Measurements from ENCODE around the gene ARHGEF7. TPM values are rescaled to one million over a fixed set of nuclear protein-coding genes. Genes with fewer than 3 reads are reported as not detected.
"Not testable (repeated sequence)": the region's sequence is repeated elsewhere in the genome, so short reads cannot be mapped to it uniquely, and the experiment has no call there.

The ARHGEF7 gene
- total RNA-seq, 4 donors from 2014 or later = 64.2 to 127 (median 88.2) TPM

GRCh38 chr13:111252446-111253364 lies 137.6 kb downstream of the ARHGEF7 start:
- H3K4me1 ChIP-seq = peaks cover 0 to 9% of the 10 kb centered on the region in 2 donors
- DNase-seq = no peak
- H3K9me3 ChIP-seq = no peaks in the 10 kb centered on the region
- no peak for TF ChIP-seq POLR2A (IDR thresholded peaks at IDR 0.05)
- H3K4me3 ChIP-seq (replicated peaks in 1 of 3) = no peak overlapping the region
- intact Hi-C loops (cut with DNase I) = no loop called here
- H3K36me3 ChIP-seq = peaks cover 2 to 3% of the 10 kb centered on the region in 2 donors
- no peak overlapping the region for H3K27ac ChIP-seq
- WGBS, 2 donors = 74 to 83% methylated on average over 4 to 6 of the region's 6 CpGs
- H3K27me3 ChIP-seq = no peaks in the 10 kb centered on the region

- no peak overlapping the region for H3K27ac ChIP-seq
- peaks cover 8% of the 10 kb centered on the region in 2 donors for H3K36me3 ChIP-seq
- H3K4me1 ChIP-seq = peaks cover 0 to 9% of the 10 kb centered on the region in 2 donors
- 97 to 98% methylated on average over 9 of the region's 9 CpGs for WGBS, 2 donors
- H3K27me3 ChIP-seq = no peaks in the 10 kb centered on the region
- H3K4me3 ChIP-seq (replicated peaks in 1 of 3) = no peak overlapping the region
- H3K9me3 ChIP-seq = no peaks in the 10 kb centered on the region
- intact Hi-C loops (cut with DNase I) = no loop called here
- TF ChIP-seq CTCF (IDR thresholded peaks at IDR 0.05) (no peak), POLR2A (IDR thresholded peaks at IDR 0.05) (no peak)
- no peak for DNase-seq
Observed at GRCh38 chr13:111253365-111253872, 138.3 kb downstream of the ARHGEF7 start.

- Histone ChIP-seq H3K4me1 (peaks cover 0 to 9% of the 10 kb centered on the region in 2 donors), H3K27me3 (no peaks in the 10 kb centered on the region), H3K27ac (no peak overlapping the region), H3K9me3 (no peaks in the 10 kb centered on the region), H3K36me3 (peaks cover 14 to 16% of the 10 kb centered on the region in 2 donors), H3K4me3 (replicated peaks in 1 of 3) (no peak overlapping the region)
- TF ChIP-seq CTCF (IDR thresholded peaks at IDR 0.05) (no peak), POLR2A (IDR thresholded peaks at IDR 0.05) (no peak)
- no peak for DNase-seq
- intact Hi-C loops (cut with DNase I) = no loop called here
- 94 to 95% methylated on average over 8 to 10 of the region's 10 CpGs for WGBS, 2 donors
Observed at GRCh38 chr13:111255228-111255790, 140.2 kb downstream of the ARHGEF7 start.

GRCh38 chr13:111256458-111256857 lies 141.3 kb downstream of the ARHGEF7 start:
- TF ChIP-seq CTCF (IDR thresholded peaks at IDR 0.05) (no peak), POLR2A (IDR thresholded peaks at IDR 0.05) (no peak)
- intact Hi-C loops (cut with DNase I) = no loop called here
- H3K9me3 ChIP-seq = no peaks in the 10 kb centered on the region
- H3K27me3 ChIP-seq = no peaks in the 10 kb centered on the region
- DNase-seq = no peak
- H3K36me3 ChIP-seq = peaks cover 14 to 16% of the 10 kb centered on the region in 2 donors
- peaks cover 0 to 9% of the 10 kb centered on the region in 2 donors for H3K4me1 ChIP-seq
- H3K27ac ChIP-seq = no peak overlapping the region
- 93 to 95% methylated on average over 8 of the region's 8 CpGs for WGBS, 2 donors
- H3K4me3 ChIP-seq (replicated peaks in 1 of 3) = no peak overlapping the region

- intact Hi-C loops (cut with DNase I) = no loop called here
Observed at GRCh38 chr13:111256946-111257345, 141.8 kb downstream of the ARHGEF7 start.

GRCh38 chr13:111257899-111258298 lies 142.8 kb downstream of the ARHGEF7 start:
- H3K4me1 ChIP-seq; H3K9me3 ChIP-seq; H3K4me3 ChIP-seq (replicated peaks in 1 of 3); intact Hi-C loops (cut with DNase I); H3K27me3 ChIP-seq; H3K27ac ChIP-seq; DNase-seq: not testable (repeated sequence)
- WGBS, 2 donors = 75 to 100% methylated on average over 1 to 2 of the region's 2 CpGs
- peaks cover 14 to 16% of the 10 kb centered on the region in 2 donors for H3K36me3 ChIP-seq

More at GRCh38 chr13:111256946-111257345, 141.8 kb downstream of the ARHGEF7 start:
- WGBS, 2 donors = 64 to 70% methylated on average over 1 of the region's 1 CpG
- no peak for DNase-seq
- H3K27me3 ChIP-seq = no peaks in the 10 kb centered on the region
- TF ChIP-seq CTCF (IDR thresholded peaks at IDR 0.05) (no peak), POLR2A (IDR thresholded peaks at IDR 0.05) (no peak)
- H3K4me3 ChIP-seq (replicated peaks in 1 of 3) = no peak overlapping the region
- H3K27ac ChIP-seq = no peak overlapping the region
- peaks cover 14 to 16% of the 10 kb centered on the region in 2 donors for H3K36me3 ChIP-seq
- peaks cover 0 to 5% of the 10 kb centered on the region in 2 donors for H3K4me1 ChIP-seq
- no peaks in the 10 kb centered on the region for H3K9me3 ChIP-seq

Data from thyroid gland (tissue), 4 donors.